H1 (cell line): ENCODE data around the gene ALG1. TPM values are rescaled to one million over a fixed set of nuclear protein-coding genes. Genes with fewer than 3 reads are reported as not detected.

ENCODE experiments used
- ATF2 ChIP-seq: IDR thresholded peaks from 2 replicates; pipeline ENCODE4 v1.6.1; 2012; ENCODE audit warnings: low read length, inconsistent platforms
- BCL11A ChIP-seq, 2 experiments: IDR thresholded peaks; one replicate each; pipeline ENCODE4 v1.6.1; 2011; ENCODE audit warnings: low read depth in 2 of 2, low read length in 2 of 2, mild to moderate bottlenecking in 2 of 2
- CBX8 ChIP-seq: fragments of 300-800, 300-1000 bp; sonication (generic); IDR thresholded peaks from 2 replicates; pipeline ENCODE4 v1.7.1; 2016; ENCODE audit warnings: low read depth, low read length, borderline replicate concordance
- CREB1 ChIP-seq: IDR thresholded peaks from 2 replicates; pipeline ENCODE4 v1.6.1; 2012; ENCODE audit warnings: inconsistent platforms
- CTBP2 ChIP-seq: IDR thresholded peaks from 2 replicates; pipeline ENCODE4 v1.7.0; 2011; ENCODE audit warnings: borderline replicate concordance, mild to moderate bottlenecking, moderate library complexity, mixed read lengths, low read length; ENCODE audit not compliant: insufficient read depth, insufficient read length
- CTCF ChIP-seq, 3 experiments: IDR thresholded peaks; 1 replicate in 2 of 3; 2 replicates in 1 of 3; pipeline versions ENCODE4 v1.5.1 to v1.6.1; 2011; ENCODE audit warnings: low read length in 3 of 3, mild to moderate bottlenecking in 3 of 3, inconsistent platforms in 2 of 3, low read depth in 1 of 3, moderate library complexity in 1 of 3; ENCODE audit not compliant: insufficient read depth in 1 of 3; ENCODE audit errors: control extremely low read depth in 1 of 3
- GABPA ChIP-seq: IDR thresholded peaks from 2 replicates; pipeline ENCODE4 v1.6.1; 2011; ENCODE audit warnings: mild to moderate bottlenecking, low read length, moderate library complexity, borderline replicate concordance; ENCODE audit not compliant: insufficient read depth
- KDM5A ChIP-seq: fragments of 200-600 bp; IDR thresholded peaks from 2 replicates; pipeline ENCODE4 v1.7.1; 2012; ENCODE audit warnings: mild to moderate bottlenecking, low read length, inconsistent platforms, mixed read lengths
- POLR2A ChIP-seq, 2 experiments: IDR thresholded peaks; 1 replicate in 1 of 2; 2 replicates in 1 of 2; pipeline ENCODE4 v1.6.1; 2011; ENCODE audit warnings: low read depth in 2 of 2, low read length in 2 of 2, mild to moderate bottlenecking in 2 of 2; ENCODE audit errors: control extremely low read depth in 1 of 2
- RNF2 ChIP-seq: fragments of 200-900, 300-1000 bp; sonication (generic); IDR thresholded peaks from 2 replicates; pipeline ENCODE4 v1.7.1; 2016; ENCODE audit warnings: borderline replicate concordance, low read depth, mild to moderate bottlenecking, antibody characterized with exemption, low read length; ENCODE audit not compliant: poor library complexity, severe bottlenecking; ENCODE audit errors: missing control alignments
- SP1 ChIP-seq: IDR thresholded peaks from 2 replicates; pipeline ENCODE4 v1.6.1; 2011; ENCODE audit warnings: low read depth, low read length
- SRF ChIP-seq: IDR thresholded peaks from 2 replicates; pipeline ENCODE4 v1.6.1; 2011; ENCODE audit warnings: mild to moderate bottlenecking, low read depth, low read length, moderate library complexity
- TAF7 ChIP-seq: optimal IDR thresholded peaks from 2 replicates; pipeline ENCODE3; 2011; ENCODE audit warnings: low read depth, mild to moderate bottlenecking, inconsistent platforms, low read length, moderate library complexity, borderline replicate concordance
- TBP ChIP-seq: IDR thresholded peaks from 2 replicates; pipeline ENCODE4 v1.6.1; 2011; ENCODE audit warnings: low read depth, low read length, improper control_type of control experiment
- YY1 ChIP-seq: IDR thresholded peaks from 2 replicates; pipeline ENCODE4 v1.6.1; 2011; ENCODE audit warnings: low read depth, mild to moderate bottlenecking, low read length
- ZNF274 ChIP-seq: IDR thresholded peaks from 2 replicates; pipeline ENCODE4 v1.7.0; 2012; ENCODE audit warnings: low read length, borderline replicate concordance; ENCODE audit errors: extremely low read depth
- polyA plus RNA-seq, 7 experiments: library from polyadenylated mRNA; depleted of rRNA in 3 of 7; stranded (reverse) in 5 of 7; unstranded in 2 of 7; fragments of >200 nt in 5 of 7; fragments of 200-250 nt in 2 of 7; gene quantifications; 1 replicate in 5 of 7; 2 replicates in 1 of 7; 4 replicates in 1 of 7; pipeline versions ENCODE4 v1.2.1 to v1.2.3, GENCODE V29; 2011 to 2013; ENCODE audit warnings: missing spikeins in 2 of 7, mixed read lengths in 2 of 7
- total RNA-seq: library from RNA; stranded (reverse); fragmentation: NEBNext Ultra II Directional; extraction: Animal tissue kit (Norgen Biotek cat#: 25700); gene quantifications from 2 replicates; pipeline ENCODE4 v1.2.1, GENCODE V29; 2021

Gene ALG1
- total and polyA plus RNA-seq, 2 of the 8 experiments (the other 6 are each of a cell fraction or from before 2014, with no cell fraction given) = 34.8 to 46.5 TPM

- TF ChIP-seq CBX8 = no peak
- TF ChIP-seq KDM5A = no peak
- TF ChIP-seq RNF2 = no peak
- TF ChIP-seq SRF = no peak
- no peak for TF ChIP-seq ZNF274
- TF ChIP-seq POLR2A (IDR thresholded peaks at IDR 0.05; ENCODE audit: control extremely low read depth in 1 of 2, low read depth in 2 of 2, low read length in 2 of 2) = no peak
- no peak for TF ChIP-seq GABPA
- peak; percentile 51; the same call in 1 of the 2 replicates for TF ChIP-seq YY1
- TF ChIP-seq CREB1 = peak; percentile 50
- no peak for TF ChIP-seq TAF7
- TF ChIP-seq SP1 = peak; percentile 46; the same call in 1 of the 2 replicates
- no peak for TF ChIP-seq BCL11A (IDR thresholded peaks at IDR 0.05; ENCODE audit: low read depth in 2 of 2, low read length in 2 of 2)
- TF ChIP-seq TBP = peak; percentile 69; the same call in 1 of the 2 replicates
- TF ChIP-seq CTCF (IDR thresholded peaks at IDR 0.05; ENCODE audit: control extremely low read depth in 1 of 3, insufficient read depth in 1 of 3, low read depth in 1 of 3, low read length in 3 of 3) = peak; percentile 62 to 88 (median 65)
- TF ChIP-seq ATF2 = 0 out of 2 replicates have a peak, but pooled peaks have one; percentile 38
- no peak for TF ChIP-seq CTBP2
Observed at GRCh38 chr16:5058476-5058875, 13.2 kb upstream of the ALG1 start (continued).
